Measurements from ENCODE around the gene SPATA31C1.
"Not testable (repeated sequence)": the region's sequence is repeated elsewhere in the genome, so short reads cannot be mapped to it uniquely, and the experiment has no call there.

DNA sequence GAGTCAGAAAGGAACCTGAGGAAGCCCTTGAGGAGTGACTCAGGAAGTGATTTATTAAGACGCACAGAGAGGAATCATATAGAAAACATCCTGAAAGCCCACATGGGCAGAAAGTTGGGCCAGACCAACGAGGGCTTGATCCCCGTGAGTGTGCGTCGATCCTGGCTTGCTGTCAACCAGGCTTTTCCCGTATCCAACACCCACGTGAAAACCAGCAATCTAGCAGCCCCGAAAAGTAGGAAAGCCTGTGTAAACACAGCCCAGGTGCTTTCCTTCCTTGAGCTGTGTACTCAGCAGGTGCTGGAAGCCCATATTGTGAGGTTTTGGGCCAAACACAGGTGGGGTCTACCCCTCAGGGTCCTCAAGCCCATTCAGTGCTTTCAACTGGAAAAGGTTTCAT, 3.8 kb downstream of the SPATA31C1 start:
- TF ChIP-seq, protein P1, sequence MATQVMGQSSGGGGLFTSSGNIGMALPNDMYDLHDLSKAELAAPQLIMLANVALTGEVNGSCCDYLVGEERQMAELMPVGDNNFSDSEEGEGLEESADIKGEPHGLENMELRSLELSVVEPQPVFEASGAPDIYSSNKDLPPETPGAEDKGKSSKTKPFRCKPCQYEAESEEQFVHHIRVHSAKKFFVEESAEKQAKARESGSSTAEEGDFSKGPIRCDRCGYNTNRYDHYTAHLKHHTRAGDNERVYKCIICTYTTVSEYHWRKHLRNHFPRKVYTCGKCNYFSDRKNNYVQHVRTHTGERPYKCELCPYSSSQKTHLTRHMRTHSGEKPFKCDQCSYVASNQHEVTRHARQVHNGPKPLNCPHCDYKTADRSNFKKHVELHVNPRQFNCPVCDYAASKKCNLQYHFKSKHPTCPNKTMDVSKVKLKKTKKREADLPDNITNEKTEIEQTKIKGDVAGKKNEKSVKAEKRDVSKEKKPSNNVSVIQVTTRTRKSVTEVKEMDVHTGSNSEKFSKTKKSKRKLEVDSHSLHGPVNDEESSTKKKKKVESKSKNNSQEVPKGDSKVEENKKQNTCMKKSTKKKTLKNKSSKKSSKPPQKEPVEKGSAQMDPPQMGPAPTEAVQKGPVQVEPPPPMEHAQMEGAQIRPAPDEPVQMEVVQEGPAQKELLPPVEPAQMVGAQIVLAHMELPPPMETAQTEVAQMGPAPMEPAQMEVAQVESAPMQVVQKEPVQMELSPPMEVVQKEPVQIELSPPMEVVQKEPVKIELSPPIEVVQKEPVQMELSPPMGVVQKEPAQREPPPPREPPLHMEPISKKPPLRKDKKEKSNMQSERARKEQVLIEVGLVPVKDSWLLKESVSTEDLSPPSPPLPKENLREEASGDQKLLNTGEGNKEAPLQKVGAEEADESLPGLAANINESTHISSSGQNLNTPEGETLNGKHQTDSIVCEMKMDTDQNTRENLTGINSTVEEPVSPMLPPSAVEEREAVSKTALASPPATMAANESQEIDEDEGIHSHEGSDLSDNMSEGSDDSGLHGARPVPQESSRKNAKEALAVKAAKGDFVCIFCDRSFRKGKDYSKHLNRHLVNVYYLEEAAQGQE (IDR thresholded peaks at IDR 0.05; ENCODE audit: insufficient replicate concordance, low read depth): not testable (repeated sequence)
- TF ChIP-seq, protein P2, sequence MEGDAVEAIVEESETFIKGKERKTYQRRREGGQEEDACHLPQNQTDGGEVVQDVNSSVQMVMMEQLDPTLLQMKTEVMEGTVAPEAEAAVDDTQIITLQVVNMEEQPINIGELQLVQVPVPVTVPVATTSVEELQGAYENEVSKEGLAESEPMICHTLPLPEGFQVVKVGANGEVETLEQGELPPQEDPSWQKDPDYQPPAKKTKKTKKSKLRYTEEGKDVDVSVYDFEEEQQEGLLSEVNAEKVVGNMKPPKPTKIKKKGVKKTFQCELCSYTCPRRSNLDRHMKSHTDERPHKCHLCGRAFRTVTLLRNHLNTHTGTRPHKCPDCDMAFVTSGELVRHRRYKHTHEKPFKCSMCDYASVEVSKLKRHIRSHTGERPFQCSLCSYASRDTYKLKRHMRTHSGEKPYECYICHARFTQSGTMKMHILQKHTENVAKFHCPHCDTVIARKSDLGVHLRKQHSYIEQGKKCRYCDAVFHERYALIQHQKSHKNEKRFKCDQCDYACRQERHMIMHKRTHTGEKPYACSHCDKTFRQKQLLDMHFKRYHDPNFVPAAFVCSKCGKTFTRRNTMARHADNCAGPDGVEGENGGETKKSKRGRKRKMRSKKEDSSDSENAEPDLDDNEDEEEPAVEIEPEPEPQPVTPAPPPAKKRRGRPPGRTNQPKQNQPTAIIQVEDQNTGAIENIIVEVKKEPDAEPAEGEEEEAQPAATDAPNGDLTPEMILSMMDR (IDR thresholded peaks at IDR 0.05; ENCODE audit: insufficient read depth, low read length): not testable (repeated sequence)
- TF ChIP-seq POLR2AphosphoS5 (IDR thresholded peaks at IDR 0.05; ENCODE audit: low read depth); SPI1 (IDR thresholded peaks at IDR 0.05; ENCODE audit: borderline replicate concordance, low read depth); GABPA (IDR thresholded peaks at IDR 0.05; ENCODE audit: low read depth): not testable (repeated sequence)
